GM12874 (cell line): ENCODE measurements around the gene SLC13A2.

ENCODE experiments used
- TF ChIP-seq, protein P1 (sequence below): IDR thresholded peaks from 2 replicates; pipeline ENCODE4 v1.5.1; 2011; ENCODE audit warnings: low read depth, mild to moderate bottlenecking, control low read depth, low read length, moderate library complexity; ENCODE audit not compliant: insufficient read depth

SLC13A2 gene

GRCh38 chr17:28518132-28518531 is 44.7 kb downstream of the SLC13A2 start:
- TF ChIP-seq, protein P1, sequence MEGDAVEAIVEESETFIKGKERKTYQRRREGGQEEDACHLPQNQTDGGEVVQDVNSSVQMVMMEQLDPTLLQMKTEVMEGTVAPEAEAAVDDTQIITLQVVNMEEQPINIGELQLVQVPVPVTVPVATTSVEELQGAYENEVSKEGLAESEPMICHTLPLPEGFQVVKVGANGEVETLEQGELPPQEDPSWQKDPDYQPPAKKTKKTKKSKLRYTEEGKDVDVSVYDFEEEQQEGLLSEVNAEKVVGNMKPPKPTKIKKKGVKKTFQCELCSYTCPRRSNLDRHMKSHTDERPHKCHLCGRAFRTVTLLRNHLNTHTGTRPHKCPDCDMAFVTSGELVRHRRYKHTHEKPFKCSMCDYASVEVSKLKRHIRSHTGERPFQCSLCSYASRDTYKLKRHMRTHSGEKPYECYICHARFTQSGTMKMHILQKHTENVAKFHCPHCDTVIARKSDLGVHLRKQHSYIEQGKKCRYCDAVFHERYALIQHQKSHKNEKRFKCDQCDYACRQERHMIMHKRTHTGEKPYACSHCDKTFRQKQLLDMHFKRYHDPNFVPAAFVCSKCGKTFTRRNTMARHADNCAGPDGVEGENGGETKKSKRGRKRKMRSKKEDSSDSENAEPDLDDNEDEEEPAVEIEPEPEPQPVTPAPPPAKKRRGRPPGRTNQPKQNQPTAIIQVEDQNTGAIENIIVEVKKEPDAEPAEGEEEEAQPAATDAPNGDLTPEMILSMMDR = no peak

GRCh38 chr17:28518578-28518977 is 45.1 kb downstream of the SLC13A2 start:
- TF ChIP-seq, protein P1 = no peak

DNA sequence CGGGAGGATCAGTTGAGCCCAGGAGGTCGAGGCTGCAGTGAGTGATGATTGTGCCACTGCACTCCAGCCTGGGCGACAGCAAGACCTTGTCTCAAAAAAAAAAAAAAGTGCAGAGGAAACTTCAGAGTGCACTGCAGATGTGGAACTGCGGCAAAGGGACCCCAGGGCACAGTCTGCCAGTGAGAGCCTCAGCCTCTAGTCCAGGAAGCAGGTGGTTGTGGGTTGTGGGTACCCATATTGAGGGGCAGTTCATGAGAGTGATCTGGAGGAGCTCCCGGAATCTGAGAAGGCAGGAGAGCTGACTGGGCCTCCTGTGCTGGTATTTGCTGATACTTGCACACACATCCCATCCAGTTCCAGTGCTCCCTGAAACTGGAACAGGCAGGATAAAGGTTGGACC is 45.8 kb downstream of the SLC13A2 start:
- TF ChIP-seq, protein P1 = no peak

GRCh38 chr17:28520687-28521086 is 47.2 kb downstream of the SLC13A2 start:
- TF ChIP-seq, protein P1 = no peak

- TF ChIP-seq, protein P1 = no peak
Observed at GRCh38 chr17:28521311-28522085, 48.1 kb downstream of the SLC13A2 start.

DNA sequence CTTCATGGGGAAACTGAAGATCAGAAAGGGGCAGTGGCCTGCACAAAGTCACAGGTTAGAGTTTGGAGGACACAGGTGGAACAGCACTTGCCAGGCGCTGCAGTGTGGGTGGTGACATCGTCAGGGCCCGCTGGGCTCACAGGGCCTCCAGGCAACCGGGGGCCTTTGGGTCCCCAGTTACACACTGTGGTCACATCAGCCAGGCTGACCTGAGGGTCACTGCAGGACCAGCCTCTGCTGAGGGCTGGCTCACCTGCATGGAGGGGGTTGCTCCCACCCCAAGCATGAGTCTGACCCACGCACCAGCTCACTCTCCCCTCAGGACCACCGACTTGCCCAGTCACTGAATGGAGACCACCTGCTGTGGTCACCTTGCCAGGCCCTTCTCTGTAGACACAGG is 49.7 kb downstream of the SLC13A2 start:
- TF ChIP-seq, protein P1 = no peak

DNA sequence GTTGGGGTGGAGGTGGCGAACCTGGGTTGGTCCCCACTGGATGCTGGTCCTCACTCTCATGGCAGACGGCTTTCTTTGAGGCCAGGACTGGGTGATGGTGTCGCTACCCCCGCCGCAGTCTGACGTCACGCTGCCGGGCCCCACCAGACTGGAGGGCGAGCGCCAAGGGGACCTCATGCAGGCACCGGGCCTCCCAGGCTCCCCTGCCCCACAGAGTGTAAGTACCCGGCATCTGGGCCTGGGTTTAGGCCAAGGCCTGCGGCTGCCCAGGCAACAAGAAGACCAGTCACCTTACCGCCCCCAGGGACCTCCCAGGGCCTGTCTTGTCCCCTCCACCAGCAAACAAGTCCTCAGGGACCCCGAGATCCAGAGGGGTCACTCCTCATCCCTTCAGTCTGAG is 50.4 kb downstream of the SLC13A2 start:
- TF ChIP-seq, protein P1 = no peak
